Raji (cell line): ENCODE measurements around the gene CACNA1B.

Source experiments
- POLR2A ChIP-seq: IDR thresholded peaks from 2 replicates; pipeline ENCODE4 v1.6.1; 2011; ENCODE audit warnings: low read depth, low read length, control low read depth; ENCODE audit not compliant: insufficient read depth

The CACNA1B gene

DNA sequence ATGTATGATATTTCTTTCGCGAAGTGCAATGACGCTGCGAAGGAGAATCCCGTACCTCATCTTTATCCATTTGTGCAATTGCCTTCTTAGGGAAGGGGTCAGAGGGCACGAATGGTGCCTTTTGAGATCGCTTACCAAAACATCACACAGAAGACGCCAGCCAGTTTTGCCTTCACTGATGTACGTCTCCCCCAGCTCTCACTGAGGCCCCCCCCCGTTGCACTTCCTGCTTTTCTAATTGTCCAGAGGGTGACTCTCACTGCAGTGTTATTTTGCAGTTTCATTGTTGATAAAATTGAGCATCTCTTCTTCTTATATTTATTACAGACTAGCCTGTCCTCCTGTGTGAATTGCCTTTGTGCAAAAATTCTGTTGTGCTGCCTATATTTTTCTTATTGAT, 39.0 kb upstream of the CACNA1B start:
- TF ChIP-seq POLR2A = no peak

DNA sequence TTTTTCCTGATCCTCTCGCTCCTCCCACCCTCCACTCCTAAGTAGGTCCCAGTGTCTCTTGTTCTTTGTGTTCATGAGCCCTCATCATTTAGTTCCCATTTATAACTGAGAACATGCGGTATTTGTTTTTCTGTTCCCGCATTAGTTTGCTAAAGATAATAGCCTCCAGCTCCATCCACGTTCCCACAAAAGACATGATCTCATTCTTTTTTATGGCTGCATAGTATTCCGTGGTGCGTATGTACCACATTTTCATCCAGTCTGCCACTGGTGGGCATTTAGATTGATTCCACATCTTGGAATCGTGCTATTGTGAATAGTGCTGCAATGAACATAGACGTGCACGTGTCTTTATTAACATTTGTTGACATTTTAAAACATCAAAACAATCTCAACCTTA, 34.2 kb upstream of the CACNA1B start:
- TF ChIP-seq POLR2A = no peak

DNA sequence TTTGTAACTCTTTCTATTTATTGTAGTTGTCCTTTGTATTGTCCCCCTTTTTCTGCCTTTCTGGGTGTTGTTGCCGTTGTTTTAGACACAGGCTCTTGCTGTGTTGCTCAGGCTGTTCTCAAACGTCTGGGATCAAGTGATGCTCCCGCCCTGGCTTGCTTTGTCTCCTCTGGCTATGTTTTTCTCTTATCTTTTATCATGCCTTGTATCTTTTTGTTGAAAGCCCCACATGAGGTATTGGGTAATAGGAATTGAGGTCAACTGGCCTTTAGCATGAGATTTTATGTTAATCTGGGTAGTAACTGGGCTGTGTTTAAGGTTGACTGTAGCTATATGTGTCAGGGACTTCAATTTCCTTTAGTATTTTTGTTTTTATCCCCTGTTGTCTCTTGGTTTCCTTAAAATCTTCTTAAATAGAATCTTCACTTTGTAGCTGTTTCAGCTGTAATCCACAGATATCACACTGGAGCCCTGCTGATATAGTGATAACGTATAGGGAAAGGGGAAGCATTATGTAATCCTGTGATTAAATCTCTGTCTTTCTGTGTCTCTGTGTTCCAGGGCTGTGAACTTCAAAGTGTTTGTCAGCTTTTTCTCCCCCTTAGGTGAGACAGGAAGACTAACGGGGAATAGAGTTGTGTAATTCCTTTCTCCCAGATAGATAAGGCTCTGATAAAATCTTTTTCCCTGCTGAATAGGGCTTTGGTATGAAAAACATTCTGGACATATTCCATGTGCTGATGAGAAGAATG, 25.9 kb upstream of the CACNA1B start:
- no peak for TF ChIP-seq POLR2A

DNA sequence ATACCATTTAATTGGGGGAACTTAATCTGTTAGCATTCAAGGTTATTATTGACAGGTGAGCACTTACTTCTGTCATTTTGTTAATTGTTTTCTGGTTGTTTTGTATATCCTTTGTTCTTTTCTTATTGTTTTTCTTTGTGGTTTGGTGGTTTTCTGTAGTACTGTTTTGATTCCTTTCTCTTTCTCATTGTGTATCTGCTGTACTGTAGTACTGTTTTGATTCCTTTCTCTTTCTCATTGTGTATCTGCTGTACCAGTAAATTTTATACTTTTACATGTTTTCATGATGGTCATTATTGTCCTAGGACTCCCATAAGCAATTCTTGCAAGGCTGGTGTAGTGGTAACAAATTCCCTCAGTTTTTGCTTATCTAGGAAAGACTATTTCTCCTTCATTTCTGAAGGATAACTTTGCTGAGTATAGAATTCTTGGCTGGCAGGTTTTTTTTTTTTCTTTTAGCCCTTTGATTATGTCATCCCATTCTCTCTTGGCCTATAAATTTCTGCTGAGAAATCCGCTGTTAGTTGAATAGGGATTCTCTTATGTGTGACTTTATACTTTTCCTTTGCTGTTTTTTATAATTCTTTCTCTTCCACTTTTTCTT, 24.1 kb upstream of the CACNA1B start:
- no peak for TF ChIP-seq POLR2A

DNA sequence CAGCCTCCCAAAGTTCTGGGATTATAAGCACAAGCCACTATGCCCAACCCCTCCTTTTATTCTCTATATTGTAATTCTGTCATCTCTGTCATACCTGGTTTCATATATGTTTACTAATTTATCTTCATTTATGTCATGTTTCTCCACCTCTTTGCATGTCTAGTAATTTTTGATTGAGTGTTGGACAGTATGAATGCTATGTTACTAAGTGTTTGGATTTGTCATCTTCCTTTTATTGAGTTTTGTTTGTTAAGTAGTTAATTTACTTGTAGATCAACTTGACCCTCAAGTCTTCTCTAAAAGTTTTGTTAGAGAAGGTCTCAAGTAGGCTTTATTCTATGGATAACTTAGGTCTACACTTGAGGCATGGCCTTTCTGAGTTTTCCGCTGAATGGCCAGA, 17.2 kb upstream of the CACNA1B start:
- no peak for TF ChIP-seq POLR2A

DNA sequence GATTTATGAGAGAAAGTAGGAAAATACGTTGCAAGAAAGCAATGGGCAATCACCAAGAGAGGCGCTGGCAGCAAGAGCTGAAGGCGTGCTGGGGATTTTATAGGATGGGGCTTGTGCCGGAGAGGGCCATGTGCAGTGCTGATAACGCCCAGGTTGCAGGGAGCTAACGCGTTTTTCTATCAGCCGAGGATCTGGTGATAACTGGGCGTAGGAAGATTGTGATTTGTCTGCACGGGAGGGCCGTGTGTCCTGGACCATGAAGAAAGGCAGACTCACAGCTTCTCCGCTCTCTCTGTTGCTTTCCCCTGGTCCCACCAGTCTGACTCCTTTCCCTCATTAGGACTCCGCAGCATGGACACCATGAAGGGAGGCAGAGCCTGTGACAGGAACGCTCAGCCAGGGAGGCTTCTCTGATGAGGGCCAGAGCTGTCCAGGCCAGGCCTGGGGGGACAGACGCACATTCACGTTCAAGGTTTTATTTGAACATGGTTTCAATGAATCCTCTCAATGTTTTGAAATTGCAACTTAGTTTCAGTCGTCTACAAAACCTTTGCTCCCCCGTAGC, 11.9 kb upstream of the CACNA1B start:
- TF ChIP-seq POLR2A = no peak

DNA sequence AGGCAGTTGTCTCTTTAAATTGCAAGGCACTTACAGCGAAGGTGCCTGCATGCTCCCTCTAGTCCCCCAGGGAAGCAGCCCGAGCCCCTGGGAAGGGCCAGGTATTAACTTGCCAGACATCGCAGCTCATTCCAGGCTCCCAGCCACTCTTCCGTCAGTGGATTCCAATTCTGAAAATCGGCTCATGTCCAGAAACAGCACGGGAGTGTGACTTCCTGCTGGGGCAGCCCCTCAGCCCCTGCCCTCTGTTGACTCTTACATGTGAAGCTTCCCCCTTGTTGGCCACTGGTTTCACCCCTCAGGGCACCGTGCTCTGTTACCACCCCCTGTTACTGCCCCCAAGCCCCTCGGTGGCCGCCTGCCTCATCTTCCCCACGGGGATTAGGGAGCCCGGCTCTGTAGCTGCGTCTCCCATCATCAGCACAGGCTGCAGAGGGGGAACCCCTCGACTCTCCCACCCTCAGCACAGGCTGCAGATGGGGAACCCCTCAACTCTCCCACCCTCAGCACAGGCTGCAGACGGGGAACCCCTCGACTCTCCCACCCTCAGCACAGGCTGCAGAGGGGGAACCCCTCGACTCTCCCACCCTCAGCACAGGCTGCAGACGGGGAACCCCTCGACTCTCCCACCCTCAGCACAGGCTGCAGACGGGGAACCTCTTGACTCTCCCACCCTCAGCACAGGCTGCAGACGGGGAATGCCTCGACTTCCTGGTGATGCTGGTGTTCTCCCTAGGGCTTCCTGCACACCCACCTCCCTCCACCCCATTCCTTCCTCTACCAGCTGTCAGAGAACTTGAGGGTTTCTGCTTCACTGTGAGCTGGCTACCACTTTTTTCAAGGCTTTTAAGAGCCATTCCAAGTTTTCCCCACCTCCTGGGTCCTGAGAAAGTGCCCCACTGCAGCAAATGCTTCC, 11.1 kb upstream of the CACNA1B start:
- TF ChIP-seq POLR2A = no peak

DNA sequence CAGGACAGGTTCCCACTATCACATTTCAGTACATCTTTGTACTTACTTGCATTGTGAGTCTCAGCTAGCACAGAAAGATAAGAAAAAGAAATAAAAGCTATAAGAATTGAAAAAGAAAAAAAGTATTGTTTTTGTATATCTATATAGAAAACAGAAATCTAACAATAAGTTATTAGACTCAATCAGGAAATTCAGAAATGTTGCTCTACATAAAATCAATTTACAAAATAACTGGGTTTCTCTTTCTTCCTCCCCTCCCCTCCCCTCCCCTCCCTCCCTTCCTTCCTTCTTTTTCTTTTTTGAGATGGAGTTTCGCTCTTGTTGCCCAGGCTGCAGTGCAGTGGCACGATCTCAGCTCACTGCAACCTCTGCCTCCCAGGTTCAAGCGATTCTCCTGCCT, 7.2 kb upstream of the CACNA1B start:
- TF ChIP-seq POLR2A = no peak

DNA sequence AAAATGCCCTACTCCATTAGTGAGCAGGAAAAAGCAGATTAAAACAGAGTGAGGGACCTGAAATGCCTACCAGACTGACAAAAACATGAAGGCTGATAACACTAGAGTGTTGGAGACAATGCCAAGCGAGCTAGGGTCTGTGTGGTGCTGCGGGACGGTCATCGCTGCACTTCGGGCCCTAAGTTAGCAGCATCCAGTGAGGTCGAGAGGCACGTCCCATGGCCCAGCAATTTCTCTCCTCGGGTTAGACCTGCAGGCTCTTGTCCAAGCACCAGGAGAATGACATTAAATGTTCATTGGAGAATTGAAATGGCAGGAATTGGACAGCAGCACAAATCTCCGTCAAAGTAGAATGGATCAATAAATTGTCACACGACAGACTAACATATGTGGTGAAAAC, 5.3 kb upstream of the CACNA1B start:
- TF ChIP-seq POLR2A = no peak

DNA sequence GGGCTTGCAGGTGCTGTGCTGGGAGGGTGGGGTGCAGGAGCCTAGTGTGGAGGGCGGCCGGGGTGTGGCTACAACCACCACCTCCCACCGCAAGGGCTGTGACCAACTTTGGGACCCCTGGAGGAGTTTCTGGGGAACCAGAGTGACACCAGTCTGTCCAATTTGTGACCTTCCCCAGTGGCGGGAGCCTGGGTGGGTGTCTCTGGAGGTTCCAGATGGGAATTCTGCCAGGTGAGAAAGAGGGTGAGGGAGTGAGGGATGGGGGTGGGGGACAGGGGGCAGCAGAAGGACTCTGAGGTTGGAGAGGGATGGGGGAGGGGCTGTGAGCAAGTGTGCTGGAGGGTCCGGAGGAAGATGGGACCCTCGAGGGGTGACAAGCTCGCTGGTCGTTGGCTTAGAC, 4.2 kb upstream of the CACNA1B start:
- TF ChIP-seq POLR2A = no peak

DNA sequence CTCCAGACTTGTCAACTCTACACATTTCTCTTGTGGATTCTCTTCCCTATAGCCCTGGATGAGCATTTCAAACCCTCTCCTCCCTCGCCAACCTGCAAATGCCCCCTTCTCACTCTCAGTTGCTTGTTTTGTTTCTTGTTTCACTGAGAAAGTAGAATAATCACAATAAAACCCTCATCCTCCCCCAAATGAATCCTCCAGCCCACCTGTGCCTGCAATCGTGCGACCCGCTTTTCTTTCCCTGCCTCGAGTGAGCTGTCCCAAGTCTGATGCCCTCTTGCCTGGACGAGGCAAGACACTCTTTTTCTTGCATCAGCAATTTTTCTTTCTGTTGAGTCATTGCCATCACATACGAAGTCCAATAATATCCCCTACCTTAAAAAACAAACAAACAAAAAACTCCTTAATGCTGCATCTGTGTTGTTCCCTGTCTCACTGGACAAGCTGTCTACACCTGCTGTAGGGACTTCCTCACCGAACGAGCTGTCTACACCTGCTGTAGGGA, 3.7 kb upstream of the CACNA1B start:
- TF ChIP-seq POLR2A = no peak

DNA sequence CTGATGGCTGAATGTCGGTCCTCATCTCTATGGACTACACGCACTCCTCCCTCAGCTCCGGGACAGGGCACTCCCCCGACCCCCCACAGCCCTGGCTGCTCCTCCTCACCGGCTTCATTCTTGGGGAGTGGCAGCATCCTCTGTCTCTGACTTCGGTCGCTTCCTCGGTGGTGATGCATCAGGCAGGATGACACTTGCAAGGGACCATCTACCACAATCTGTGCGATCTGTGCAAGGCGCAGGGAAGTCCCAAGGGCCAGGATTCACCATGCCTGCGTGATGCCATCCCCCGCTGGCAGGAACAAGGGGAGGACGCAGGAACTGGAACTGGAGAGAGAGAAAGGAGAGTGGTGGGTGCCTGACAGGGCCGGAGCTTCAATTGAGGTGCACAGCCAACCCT, 2.2 kb upstream of the CACNA1B start:
- TF ChIP-seq POLR2A = no peak

DNA sequence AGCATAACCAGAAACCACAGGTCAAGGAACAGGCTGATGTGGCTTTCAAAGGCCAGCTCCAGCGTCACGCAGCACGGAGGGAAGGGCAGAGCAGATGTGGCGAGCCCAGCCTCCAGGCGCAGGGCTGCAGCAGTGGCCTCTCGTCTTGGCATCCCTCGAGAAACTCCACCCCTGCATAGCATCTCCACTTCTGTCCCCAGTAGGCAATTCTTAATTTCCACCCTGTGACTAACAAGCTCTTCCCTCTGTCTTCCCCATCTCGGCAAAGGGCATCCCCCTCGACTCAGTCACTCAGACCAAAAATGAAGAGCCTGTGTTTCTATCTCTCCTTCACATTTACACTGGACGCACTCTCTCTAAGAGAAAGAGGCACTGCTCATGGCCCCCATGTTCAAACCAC, 1.7 kb upstream of the CACNA1B start:
- no peak for TF ChIP-seq POLR2A

DNA sequence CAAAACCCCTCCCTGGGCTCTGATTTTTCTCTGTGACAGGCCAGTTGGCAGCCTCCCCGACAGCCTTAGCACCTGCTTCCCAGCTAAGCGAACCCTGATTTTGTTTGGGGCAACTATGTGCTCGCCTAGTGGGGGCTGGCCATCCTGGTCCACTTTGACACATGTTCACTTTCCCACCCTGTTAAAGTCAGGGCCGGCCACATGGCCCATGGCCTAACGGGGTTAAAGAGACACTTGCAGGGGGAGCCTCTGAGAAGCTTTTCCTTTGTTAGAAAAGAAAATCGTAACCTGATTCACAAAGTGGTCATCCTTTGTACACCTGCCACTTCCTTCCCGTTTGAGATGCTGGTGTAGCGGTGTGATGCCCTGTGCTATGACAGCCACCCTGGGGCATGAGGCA, 1.3 kb upstream of the CACNA1B start:
- no peak for TF ChIP-seq POLR2A

DNA sequence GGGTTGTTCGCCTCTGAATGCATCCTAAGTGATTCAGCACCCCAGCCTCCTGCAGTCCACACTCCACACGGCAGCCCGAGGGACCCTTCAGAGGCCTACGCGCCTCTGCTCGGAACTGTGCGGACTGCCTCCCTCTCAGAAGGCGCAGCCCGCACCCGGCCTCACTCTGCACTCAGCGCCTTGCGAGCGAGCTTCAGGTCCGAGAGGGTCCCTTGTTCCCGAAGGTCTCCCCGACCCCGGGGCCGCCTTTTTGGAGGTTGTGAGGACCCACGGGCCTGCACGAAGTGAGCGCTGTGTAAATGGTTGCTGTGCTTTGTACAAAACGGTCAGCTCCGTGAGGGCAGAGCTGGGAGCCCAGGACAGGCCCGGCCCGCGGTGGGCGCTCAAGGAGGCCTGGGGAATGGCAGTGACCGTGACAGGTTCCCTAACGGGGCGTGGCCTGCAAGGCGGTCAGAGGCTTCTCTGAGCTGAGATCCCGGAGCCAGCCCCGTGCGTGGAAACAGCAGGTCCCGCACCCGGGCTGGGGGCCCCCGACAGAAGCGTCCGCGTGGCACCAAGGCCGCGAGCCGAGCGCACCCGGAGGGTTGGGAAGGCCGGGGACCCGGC, 698 bp upstream of the CACNA1B start:
- no peak for TF ChIP-seq POLR2A
